NB4 (cell line): ENCODE data around the gene DENND1A.

Experiments used
- POLR2A ChIP-seq: IDR thresholded peaks from 2 replicates; pipeline ENCODE4 v1.6.1; 2011; ENCODE audit warnings: mild to moderate bottlenecking; ENCODE audit not compliant: insufficient read length; ENCODE audit errors: extremely low read depth
- TF ChIP-seq, protein P1 (sequence below): IDR thresholded peaks from one replicate; pipeline ENCODE4 v1.5.1; 2012; ENCODE audit warnings: low read depth, low read length

DNA sequence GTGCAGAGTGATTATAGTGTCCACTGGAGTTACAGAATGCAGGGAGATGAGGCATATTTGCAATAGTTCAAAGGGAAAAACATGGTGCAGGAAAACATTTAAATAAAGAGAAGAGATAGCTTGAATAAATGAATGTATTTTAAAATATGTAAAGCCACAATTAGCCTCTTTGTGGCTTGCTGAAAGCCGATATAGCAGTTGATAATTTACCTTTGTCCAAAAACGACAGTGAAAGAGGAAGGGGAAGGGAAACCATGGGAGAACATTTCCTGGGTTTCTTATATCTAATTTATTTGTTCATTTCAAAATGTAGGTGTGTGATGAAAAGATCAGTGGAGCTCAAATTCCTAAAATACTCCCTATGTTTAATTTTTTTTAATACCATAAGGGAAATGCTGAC, 156.1 kb downstream of the DENND1A start:
- TF ChIP-seq, protein P1, sequence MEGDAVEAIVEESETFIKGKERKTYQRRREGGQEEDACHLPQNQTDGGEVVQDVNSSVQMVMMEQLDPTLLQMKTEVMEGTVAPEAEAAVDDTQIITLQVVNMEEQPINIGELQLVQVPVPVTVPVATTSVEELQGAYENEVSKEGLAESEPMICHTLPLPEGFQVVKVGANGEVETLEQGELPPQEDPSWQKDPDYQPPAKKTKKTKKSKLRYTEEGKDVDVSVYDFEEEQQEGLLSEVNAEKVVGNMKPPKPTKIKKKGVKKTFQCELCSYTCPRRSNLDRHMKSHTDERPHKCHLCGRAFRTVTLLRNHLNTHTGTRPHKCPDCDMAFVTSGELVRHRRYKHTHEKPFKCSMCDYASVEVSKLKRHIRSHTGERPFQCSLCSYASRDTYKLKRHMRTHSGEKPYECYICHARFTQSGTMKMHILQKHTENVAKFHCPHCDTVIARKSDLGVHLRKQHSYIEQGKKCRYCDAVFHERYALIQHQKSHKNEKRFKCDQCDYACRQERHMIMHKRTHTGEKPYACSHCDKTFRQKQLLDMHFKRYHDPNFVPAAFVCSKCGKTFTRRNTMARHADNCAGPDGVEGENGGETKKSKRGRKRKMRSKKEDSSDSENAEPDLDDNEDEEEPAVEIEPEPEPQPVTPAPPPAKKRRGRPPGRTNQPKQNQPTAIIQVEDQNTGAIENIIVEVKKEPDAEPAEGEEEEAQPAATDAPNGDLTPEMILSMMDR, result no peak
- no peak for TF ChIP-seq POLR2A
